Omental fat pad (tissue), 4 donors: ENCODE results near the gene MYO1E. TPM values are rescaled to one million over a fixed set of nuclear protein-coding genes. Genes with fewer than 3 reads are reported as not detected.

Experiments used
- ATAC-seq: fragments of 150-250 bp; one replicate; pipeline ENCODE4 v1.9.1; 2016; ENCODE audit warnings: mild to moderate bottlenecking, moderate library complexity; ENCODE audit not compliant: low FRiP score
- DNase-seq: peaks from one replicate; pipeline ENCODE4 v3.0.0-alpha.2; 2019; ENCODE audit warnings: low spot score
- CTCF ChIP-seq, 3 donors: fragments of 450-650 bp; IDR thresholded peaks; one replicate each; pipeline ENCODE4 v1.5.1; 2016 to 2017; ENCODE audit warnings: antibody characterized with exemption in 3 of 3, mild to moderate bottlenecking in 3 of 3, moderate library complexity in 2 of 3
- total RNA-seq, 4 donors: library from RNA; depleted of rRNA; stranded (reverse); fragments of >200 nt; gene quantifications; one replicate each; pipeline ENCODE4 v1.1.0, GENCODE V29; 2016

MYO1E gene
- total RNA-seq, 4 donors from 2014 or later: 35.7 to 193 (median 68.0) TPM

DNA sequence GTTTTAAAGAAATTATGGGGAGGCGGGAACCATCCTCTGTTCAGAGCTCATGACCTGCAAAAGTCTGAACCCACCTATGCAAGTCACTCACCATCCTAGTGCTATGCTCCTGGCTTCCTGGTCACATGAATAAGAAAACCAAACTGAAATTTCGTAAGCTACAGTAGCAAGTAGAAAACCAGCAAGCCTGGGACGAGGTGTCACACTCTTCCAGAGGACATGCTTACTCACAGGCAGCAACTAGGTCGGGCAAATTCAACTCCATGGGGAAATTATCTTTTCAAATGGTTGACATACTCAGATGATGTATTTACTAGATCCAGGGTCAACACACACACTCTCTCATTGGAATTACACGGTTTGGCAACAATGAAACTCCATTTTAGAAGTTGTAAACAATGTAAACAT, 134.7 kb downstream of the MYO1E start:
- DNase-seq (no peak), ATAC-seq (no peak)
- no peak for TF ChIP-seq CTCF (IDR thresholded peaks at IDR 0.05)

GRCh38 chr15:59237119-59237855, 135.4 kb downstream of the MYO1E start:
- no peak for ATAC-seq
- no peak for DNase-seq
- no peak for TF ChIP-seq CTCF (IDR thresholded peaks at IDR 0.05)

- ATAC-seq (no peak), DNase-seq (no peak)
- no peak for TF ChIP-seq CTCF (IDR thresholded peaks at IDR 0.05)
These were observed 136.3 kb downstream of the MYO1E start for GRCh38 chr15:59236394-59236793.

- DNase-seq (no peak), ATAC-seq (no peak)
- TF ChIP-seq CTCF (IDR thresholded peaks at IDR 0.05): no peak
These were observed 140.2 kb downstream of the MYO1E start for GRCh38 chr15:59232476-59232875.

DNA sequence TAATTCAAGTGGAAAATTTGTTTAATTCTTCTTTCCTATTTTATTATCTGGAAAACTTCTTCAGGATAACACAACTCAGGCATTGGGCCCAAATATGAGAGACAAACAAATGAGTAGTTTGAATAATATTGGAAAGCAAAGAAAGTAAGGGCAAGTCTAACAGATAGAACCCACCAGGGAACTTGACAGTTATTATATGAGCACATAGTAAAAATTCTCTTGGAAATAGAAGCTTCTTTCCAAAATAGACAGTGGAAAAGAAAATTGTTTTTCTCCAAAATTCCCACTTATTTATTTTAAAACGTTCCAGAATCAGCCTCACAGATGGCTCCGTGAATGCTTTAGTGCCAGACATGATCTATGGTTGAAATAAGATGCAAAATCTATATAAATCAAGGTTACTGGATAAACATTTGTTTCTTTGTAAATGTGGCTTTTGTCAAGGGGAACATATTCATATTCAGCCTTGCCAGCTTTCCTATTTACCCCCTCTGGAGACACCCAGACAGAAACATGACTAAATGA, 142.1 kb downstream of the MYO1E start:
- TF ChIP-seq CTCF (IDR thresholded peaks at IDR 0.05): no peak
- no peak for DNase-seq
- ATAC-seq: no peak

- DNase-seq (no peak), ATAC-seq (no peak)
- TF ChIP-seq CTCF (IDR thresholded peaks at IDR 0.05): no peak
These were observed 143.2 kb downstream of the MYO1E start for GRCh38 chr15:59229453-59229852.

- no peak for TF ChIP-seq CTCF (IDR thresholded peaks at IDR 0.05)
- ATAC-seq: no peak
- no peak for DNase-seq
These were observed 143.7 kb downstream of the MYO1E start for GRCh38 chr15:59229015-59229414.
